ENCODE data around the gene EMC9. TPM values are rescaled to one million over a fixed set of nuclear protein-coding genes. Genes with fewer than 3 reads are reported as not detected.

EMC9 gene
- total RNA-seq, 4 donors from 2014 or later, result 6.0 to 12.1 (median 10.9) TPM

DNA sequence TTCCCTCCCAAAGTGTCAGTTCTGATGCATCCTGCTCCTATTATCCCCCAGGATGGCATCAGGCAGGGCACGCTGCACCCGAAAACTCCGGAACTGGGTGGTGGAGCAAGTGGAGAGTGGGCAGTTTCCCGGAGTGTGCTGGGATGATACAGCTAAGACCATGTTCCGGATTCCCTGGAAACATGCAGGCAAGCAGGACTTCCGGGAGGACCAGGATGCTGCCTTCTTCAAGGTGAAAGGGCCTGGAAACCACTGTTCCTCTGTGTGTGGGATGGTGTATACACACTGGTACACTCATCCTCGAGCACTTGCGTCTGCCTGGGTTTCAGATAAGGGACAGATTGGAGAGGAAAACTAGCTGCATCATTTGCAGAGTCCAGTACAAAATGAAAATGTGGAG lies 20.7 kb upstream of the EMC9 start:
- no peaks in the 10 kb centered on the region for H3K27me3 ChIP-seq
- peaks cover 21 to 63% (median 34%) of the 10 kb centered on the region in 3 donors for H3K4me1 ChIP-seq
- no peak for DNase-seq
- peaks cover 43 to 83% (median 49%) of the 10 kb centered on the region in 3 donors for H3K36me3 ChIP-seq
- TF ChIP-seq, protein P1, sequence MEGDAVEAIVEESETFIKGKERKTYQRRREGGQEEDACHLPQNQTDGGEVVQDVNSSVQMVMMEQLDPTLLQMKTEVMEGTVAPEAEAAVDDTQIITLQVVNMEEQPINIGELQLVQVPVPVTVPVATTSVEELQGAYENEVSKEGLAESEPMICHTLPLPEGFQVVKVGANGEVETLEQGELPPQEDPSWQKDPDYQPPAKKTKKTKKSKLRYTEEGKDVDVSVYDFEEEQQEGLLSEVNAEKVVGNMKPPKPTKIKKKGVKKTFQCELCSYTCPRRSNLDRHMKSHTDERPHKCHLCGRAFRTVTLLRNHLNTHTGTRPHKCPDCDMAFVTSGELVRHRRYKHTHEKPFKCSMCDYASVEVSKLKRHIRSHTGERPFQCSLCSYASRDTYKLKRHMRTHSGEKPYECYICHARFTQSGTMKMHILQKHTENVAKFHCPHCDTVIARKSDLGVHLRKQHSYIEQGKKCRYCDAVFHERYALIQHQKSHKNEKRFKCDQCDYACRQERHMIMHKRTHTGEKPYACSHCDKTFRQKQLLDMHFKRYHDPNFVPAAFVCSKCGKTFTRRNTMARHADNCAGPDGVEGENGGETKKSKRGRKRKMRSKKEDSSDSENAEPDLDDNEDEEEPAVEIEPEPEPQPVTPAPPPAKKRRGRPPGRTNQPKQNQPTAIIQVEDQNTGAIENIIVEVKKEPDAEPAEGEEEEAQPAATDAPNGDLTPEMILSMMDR (IDR thresholded peaks at IDR 0.05), result no peak
- TF ChIP-seq POLR2A (IDR thresholded peaks at IDR 0.05), result no peak
- intact Hi-C loops (cut with DNase I), result no loop called here
- peak overlapping the region; percentile 61 to 80 (median 69) for H3K4me3 ChIP-seq
- no peaks in the 10 kb centered on the region for H3K9me3 ChIP-seq
- peak overlapping the region; percentile 92 to 98 (median 97) for H3K27ac ChIP-seq
- 8 to 11% methylated on average over 4 to 8 of the region's 8 CpGs for WGBS, 2 donors

- Histone ChIP-seq H3K27ac (peak within 1 kb of the TSS; percentile 92 to 98 (median 97)), H3K36me3 (peaks cover 46 to 83% (median 50%) of the 10 kb centered on the region in 3 donors), H3K27me3 (no peaks in the 10 kb centered on the region), H3K4me3 (peak within 1 kb of the TSS; percentile 61 to 80 (median 69)), H3K9me3 (no peaks in the 10 kb centered on the region), H3K4me1 (peaks cover 21 to 67% (median 34%) of the 10 kb centered on the region in 3 donors)
- DNase-seq, result peak; percentile 64
- 0% methylated on average over 1 to 4 of the region's 12 CpGs for WGBS, 2 donors
- TF ChIP-seq POLR2A (IDR thresholded peaks at IDR 0.05), result peak in 3 of 4 donors; percentile 31 to 77 (median 65)
- TF ChIP-seq, protein P1 (IDR thresholded peaks at IDR 0.05), result peak; percentile 93 to 99 (median 97)
- intact Hi-C loops (cut with DNase I), result no loop called here
Measured at GRCh38 chr14:24160850-24161804, 19.7 kb upstream of the EMC9 start, which contains the start of gene IRF9. IRF9 (plus strand) TSS chr14:24161265; CDS start chr14:24162145, 880 bp downstream.

DNA sequence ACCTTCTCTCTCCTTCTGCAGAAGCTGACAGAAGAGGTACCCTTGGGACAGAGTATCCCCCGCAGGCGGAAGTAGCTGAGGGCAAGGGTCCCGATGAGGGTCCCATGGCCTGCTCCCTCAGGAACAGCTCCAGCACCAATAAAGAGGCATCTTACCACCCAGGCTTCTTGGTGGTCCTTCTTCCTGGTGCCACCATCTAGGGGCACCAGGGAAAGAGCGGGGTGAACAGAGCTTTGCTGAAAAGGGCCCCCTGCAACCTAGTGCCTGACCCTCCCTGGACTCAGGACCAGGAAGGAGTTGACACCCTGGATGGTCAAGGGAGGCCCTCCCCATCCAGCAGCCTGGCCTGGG lies 19.1 kb upstream of the EMC9 start:
- DNase-seq, result no peak
- no peaks in the 10 kb centered on the region for H3K27me3 ChIP-seq
- peaks cover 49 to 83% (median 52%) of the 10 kb centered on the region in 3 donors for H3K36me3 ChIP-seq
- no peak overlapping the region for H3K4me3 ChIP-seq
- WGBS, 2 donors, result 90% methylated on average over 2 of the region's 4 CpGs; no CpG with 5 or more reads in 1 of the 2 donors
- intact Hi-C loops (cut with DNase I), result no loop called here
- no peaks in the 10 kb centered on the region for H3K9me3 ChIP-seq
- TF ChIP-seq, protein P1 (IDR thresholded peaks at IDR 0.05), result no peak
- no peak for TF ChIP-seq POLR2A (IDR thresholded peaks at IDR 0.05)
- peaks cover 21 to 65% (median 34%) of the 10 kb centered on the region in 3 donors for H3K4me1 ChIP-seq
- peak overlapping the region; percentile 92 to 98 (median 97) for H3K27ac ChIP-seq

GRCh38 chr14:24159777-24160498 lies 18.5 kb upstream of the EMC9 start:
- WGBS, 2 donors, result 81 to 84% methylated on average over 7 to 9 of the region's 11 CpGs
- intact Hi-C loops (cut with DNase I), result no loop called here
- H3K9me3 ChIP-seq, result no peaks in the 10 kb centered on the region
- H3K27ac ChIP-seq, result peak overlapping the region; percentile 92 to 98 (median 97)
- peaks cover 21 to 60% (median 34%) of the 10 kb centered on the region in 3 donors for H3K4me1 ChIP-seq
- peaks cover 49 to 83% (median 52%) of the 10 kb centered on the region in 3 donors for H3K36me3 ChIP-seq
- DNase-seq, result no peak
- TF ChIP-seq, protein P1 (IDR thresholded peaks at IDR 0.05), result no peak
- TF ChIP-seq POLR2A (IDR thresholded peaks at IDR 0.05), result no peak
- no peaks in the 10 kb centered on the region for H3K27me3 ChIP-seq
- H3K4me3 ChIP-seq, result no peak overlapping the region
